ENCODE data around the gene KIAA1217.

Gene KIAA1217

DNA sequence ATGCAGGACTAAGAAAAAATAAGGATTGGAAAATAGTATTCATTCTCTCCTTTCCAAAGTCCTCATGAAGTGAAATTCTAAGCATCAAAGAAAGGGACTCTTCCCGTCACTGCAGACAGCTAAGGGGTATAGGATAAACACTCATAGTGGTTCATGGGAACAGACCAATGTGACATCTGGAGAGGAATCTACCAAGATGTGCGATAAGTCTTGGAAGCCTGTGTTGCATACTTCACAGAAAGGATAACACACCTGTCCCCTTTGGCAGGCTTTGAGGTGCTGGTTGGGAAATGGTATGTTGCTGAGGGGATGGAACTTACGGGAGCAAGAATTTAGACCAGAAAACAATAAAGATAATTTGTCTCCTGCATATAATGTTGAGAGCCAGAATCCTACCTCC lies 266.7 kb downstream of the KIAA1217 start:
- Histone ChIP-seq H4K8ac (ENCODE audit: low read depth, low read length) (no peak overlapping the region), H2BK12ac (ENCODE audit: low read length) (no peak overlapping the region), H2BK5ac (ENCODE audit: low read length) (no peak overlapping the region), H3K23ac (ENCODE audit: low read depth, low read length, poor library complexity) (no peak overlapping the region), H3K4ac (ENCODE audit: low read length) (no peak overlapping the region), H3K18ac (ENCODE audit: low read length) (no peak overlapping the region), H3K9ac (ENCODE audit: low read depth, low read length, poor library complexity) (no peak overlapping the region), H2BK120ac (ENCODE audit: low read depth, low read length) (no peak overlapping the region), H3K4me3 (ENCODE audit: low read length in 2 of 2) (no peak overlapping the region), H2AFZ (ENCODE audit: low read length) (no peak overlapping the region), H2AK5ac (ENCODE audit: low read depth, low read length) (no peak overlapping the region), H3K27me3 (ENCODE audit: control insufficient read depth in 3 of 3, insufficient read depth in 3 of 3, low read depth in 1 of 3, low read length in 3 of 3) (no peaks in the 10 kb centered on the region), H2BK15ac (ENCODE audit: low read length) (no peak overlapping the region), H4K91ac (ENCODE audit: low read depth, low read length, poor library complexity) (no peak overlapping the region), H3K36me3 (replicated peaks in 1 of 2; ENCODE audit: control insufficient read depth in 2 of 2, insufficient read depth in 2 of 2, low read length in 2 of 2) (peaks cover 0 to 2% of the 10 kb centered on the region in 2 donors), H3K4me1 (ENCODE audit: control insufficient read depth in 2 of 2, insufficient read depth in 1 of 2, low read depth in 1 of 2, low read length in 2 of 2) (no peaks in the 10 kb centered on the region), H3K14ac (ENCODE audit: low read length) (no peak overlapping the region), H3K4me2 (ENCODE audit: insufficient read depth, low read length, poor library complexity, severe bottlenecking) (no peak overlapping the region), H3K79me1 (ENCODE audit: low read depth, low read length) (no peaks in the 10 kb centered on the region), H3K9me3 (replicated peaks in 1 of 2; ENCODE audit: control insufficient read depth in 2 of 2, insufficient read depth in 1 of 2, low read depth in 1 of 2, low read length in 2 of 2) (peaks cover 0 to 3% of the 10 kb centered on the region in 2 donors), H3K27ac (replicated peaks; ENCODE audit: low read length) (no peak overlapping the region)
- DNase-seq (ENCODE audit: low spot score): no peak
- WGBS, 2 donors (ENCODE audit: extremely low coverage in 2 of 2, insufficient read length in 2 of 2, insufficient replicate concordance in 1 of 2): no CpG with 5 or more reads among the region's 3 CpGs

DNA sequence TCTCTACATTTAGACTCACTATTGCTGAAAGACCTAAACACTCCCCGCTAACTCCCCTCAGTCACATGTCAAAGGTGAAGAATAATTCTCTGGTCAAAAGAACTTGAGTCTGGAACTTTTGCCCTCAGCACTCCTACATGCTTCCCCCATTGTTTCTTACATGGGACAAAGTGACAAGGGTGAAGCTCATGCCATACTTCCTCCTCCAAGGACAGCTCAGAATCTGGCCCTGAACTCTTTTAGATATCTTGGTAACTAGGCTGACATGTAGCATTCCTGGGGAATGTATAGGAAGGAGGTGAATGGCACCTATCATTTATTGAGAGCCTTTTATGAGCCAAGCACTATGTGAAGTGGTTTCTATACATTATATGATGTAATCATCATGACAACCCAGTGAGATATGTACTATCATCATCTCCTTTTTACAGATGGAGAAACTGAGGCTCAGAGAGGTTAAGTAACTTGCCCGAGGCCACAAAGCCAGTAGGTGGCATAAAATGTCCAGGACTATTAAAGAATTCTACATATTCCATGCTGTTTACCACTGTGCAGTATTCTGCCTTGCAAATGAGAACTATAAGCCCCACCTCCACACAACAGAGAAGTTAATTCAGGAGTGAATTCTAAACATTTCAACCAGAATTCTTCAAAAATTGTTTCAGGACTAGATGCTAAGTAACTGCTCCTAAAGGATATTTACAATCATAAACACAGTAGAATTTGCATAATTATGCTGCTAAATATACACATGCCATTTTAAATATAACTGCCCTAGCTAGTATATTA lies 268.2 kb downstream of the KIAA1217 start:
- Histone ChIP-seq H3K4ac (ENCODE audit: low read length) (no peak overlapping the region), H3K27me3 (ENCODE audit: control insufficient read depth in 3 of 3, insufficient read depth in 3 of 3, low read depth in 1 of 3, low read length in 3 of 3) (no peaks in the 10 kb centered on the region), H3K4me3 (ENCODE audit: low read length in 2 of 2) (no peak overlapping the region), H2BK15ac (ENCODE audit: low read length) (no peak overlapping the region), H3K4me1 (ENCODE audit: control insufficient read depth in 2 of 2, insufficient read depth in 1 of 2, low read depth in 1 of 2, low read length in 2 of 2) (no peaks in the 10 kb centered on the region), H3K9me3 (replicated peaks in 1 of 2; ENCODE audit: control insufficient read depth in 2 of 2, insufficient read depth in 1 of 2, low read depth in 1 of 2, low read length in 2 of 2) (peaks cover 0 to 3% of the 10 kb centered on the region in 2 donors), H3K23ac (ENCODE audit: low read depth, low read length, poor library complexity) (no peak overlapping the region), H3K36me3 (replicated peaks in 1 of 2; ENCODE audit: control insufficient read depth in 2 of 2, insufficient read depth in 2 of 2, low read length in 2 of 2) (peaks cover 0 to 2% of the 10 kb centered on the region in 2 donors), H2AFZ (ENCODE audit: low read length) (no peak overlapping the region), H3K18ac (ENCODE audit: low read length) (no peak overlapping the region), H2AK5ac (ENCODE audit: low read depth, low read length) (no peak overlapping the region), H4K91ac (ENCODE audit: low read depth, low read length, poor library complexity) (no peak overlapping the region), H3K9ac (ENCODE audit: low read depth, low read length, poor library complexity) (no peak overlapping the region), H4K8ac (ENCODE audit: low read depth, low read length) (no peak overlapping the region), H3K27ac (replicated peaks; ENCODE audit: low read length) (no peak overlapping the region), H2BK5ac (ENCODE audit: low read length) (no peak overlapping the region), H2BK12ac (ENCODE audit: low read length) (no peak overlapping the region), H3K4me2 (ENCODE audit: insufficient read depth, low read length, poor library complexity, severe bottlenecking) (no peak overlapping the region), H2BK120ac (ENCODE audit: low read depth, low read length) (no peak overlapping the region), H3K14ac (ENCODE audit: low read length) (no peak overlapping the region), H3K79me1 (ENCODE audit: low read depth, low read length) (no peaks in the 10 kb centered on the region)
- WGBS, 2 donors (ENCODE audit: extremely low coverage in 2 of 2, insufficient read length in 2 of 2, insufficient replicate concordance in 1 of 2): no CpG with 5 or more reads among the region's 2 CpGs
- DNase-seq (ENCODE audit: low spot score): no peak

DNA sequence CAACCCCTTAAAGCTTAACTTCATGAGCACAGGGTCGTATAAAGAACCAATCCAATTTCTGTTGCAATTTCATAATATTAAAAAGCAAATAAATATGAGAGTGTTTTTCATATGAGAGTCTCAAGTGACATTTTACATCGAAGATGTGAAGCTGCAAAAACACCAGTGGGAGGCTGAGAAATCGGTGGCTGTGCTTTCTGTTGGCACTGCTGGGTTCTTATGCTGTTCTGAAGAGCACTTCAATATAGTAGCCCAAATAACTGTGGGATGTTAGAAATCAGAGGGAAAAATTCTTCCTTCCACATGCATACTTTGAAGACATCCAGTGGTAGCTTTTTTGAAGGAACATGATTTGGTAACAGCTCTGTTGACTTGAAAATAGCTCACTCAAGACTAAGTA lies 269.0 kb downstream of the KIAA1217 start:
- H3K4me3 ChIP-seq (ENCODE audit: low read length in 2 of 2): no peak overlapping the region
- peaks cover 0 to 3% of the 10 kb centered on the region in 2 donors for H3K9me3 ChIP-seq (replicated peaks in 1 of 2; ENCODE audit: control insufficient read depth in 2 of 2, insufficient read depth in 1 of 2, low read depth in 1 of 2, low read length in 2 of 2)
- peaks cover 0 to 2% of the 10 kb centered on the region in 2 donors for H3K36me3 ChIP-seq (replicated peaks in 1 of 2; ENCODE audit: control insufficient read depth in 2 of 2, insufficient read depth in 2 of 2, low read length in 2 of 2)
- no peak overlapping the region for H2AFZ ChIP-seq (ENCODE audit: low read length)
- no peak for DNase-seq (ENCODE audit: low spot score)
- H2AK5ac ChIP-seq (ENCODE audit: low read depth, low read length): no peak overlapping the region
- H3K4me1 ChIP-seq (ENCODE audit: control insufficient read depth in 2 of 2, insufficient read depth in 1 of 2, low read depth in 1 of 2, low read length in 2 of 2): no peaks in the 10 kb centered on the region
- H3K79me1 ChIP-seq (ENCODE audit: low read depth, low read length): no peaks in the 10 kb centered on the region
- H3K4ac ChIP-seq (ENCODE audit: low read length): no peak overlapping the region
- no peak overlapping the region for H3K18ac ChIP-seq (ENCODE audit: low read length)
- no peak overlapping the region for H2BK5ac ChIP-seq (ENCODE audit: low read length)
- H3K27me3 ChIP-seq (ENCODE audit: control insufficient read depth in 3 of 3, insufficient read depth in 3 of 3, low read depth in 1 of 3, low read length in 3 of 3): no peaks in the 10 kb centered on the region
- H2BK12ac ChIP-seq (ENCODE audit: low read length): no peak overlapping the region
- H4K91ac ChIP-seq (ENCODE audit: low read depth, low read length, poor library complexity): no peak overlapping the region
- H3K4me2 ChIP-seq (ENCODE audit: insufficient read depth, low read length, poor library complexity, severe bottlenecking): no peak overlapping the region
- H3K27ac ChIP-seq (replicated peaks; ENCODE audit: low read length): no peak overlapping the region
- no peak overlapping the region for H2BK120ac ChIP-seq (ENCODE audit: low read depth, low read length)
- no peak overlapping the region for H3K9ac ChIP-seq (ENCODE audit: low read depth, low read length, poor library complexity)
- H3K14ac ChIP-seq (ENCODE audit: low read length): no peak overlapping the region
- WGBS, 2 donors (ENCODE audit: extremely low coverage in 2 of 2, insufficient read length in 2 of 2, insufficient replicate concordance in 1 of 2): no CpG with 5 or more reads among the region's 3 CpGs
- no peak overlapping the region for H2BK15ac ChIP-seq (ENCODE audit: low read length)
- H4K8ac ChIP-seq (ENCODE audit: low read depth, low read length): no peak overlapping the region
- no peak overlapping the region for H3K23ac ChIP-seq (ENCODE audit: low read depth, low read length, poor library complexity)

DNA sequence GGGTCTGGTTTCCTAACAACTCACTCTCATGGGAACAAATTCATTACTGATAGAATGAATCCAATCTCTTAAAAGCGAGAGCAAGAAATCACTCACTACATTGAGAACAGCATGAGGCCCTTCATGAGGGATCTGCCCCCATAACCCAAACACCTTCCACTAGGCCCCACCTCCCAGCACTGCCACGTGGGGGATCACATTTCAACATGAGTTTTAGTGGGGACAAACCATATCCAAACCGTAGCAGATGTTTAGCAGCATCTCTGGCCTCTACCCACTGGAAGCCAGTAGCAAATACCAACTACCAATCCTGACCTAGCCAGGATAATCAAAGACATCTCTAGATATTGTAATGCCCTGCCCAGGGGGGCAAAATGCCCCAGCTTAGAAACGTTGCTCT lies 270.9 kb downstream of the KIAA1217 start:
- Histone ChIP-seq H2AFZ (ENCODE audit: low read length) (no peak overlapping the region), H3K14ac (ENCODE audit: low read length) (no peak overlapping the region), H2BK12ac (ENCODE audit: low read length) (no peak overlapping the region), H3K9ac (ENCODE audit: low read depth, low read length, poor library complexity) (no peak overlapping the region), H3K4me1 (ENCODE audit: control insufficient read depth in 2 of 2, insufficient read depth in 1 of 2, low read depth in 1 of 2, low read length in 2 of 2) (peaks cover 0 to 3% of the 10 kb centered on the region in 2 donors), H2BK5ac (ENCODE audit: low read length) (no peak overlapping the region), H3K4ac (ENCODE audit: low read length) (no peak overlapping the region), H3K79me1 (ENCODE audit: low read depth, low read length) (no peaks in the 10 kb centered on the region), H3K23ac (ENCODE audit: low read depth, low read length, poor library complexity) (no peak overlapping the region), H2AK5ac (ENCODE audit: low read depth, low read length) (no peak overlapping the region), H3K27ac (replicated peaks; ENCODE audit: low read length) (no peak overlapping the region), H2BK120ac (ENCODE audit: low read depth, low read length) (no peak overlapping the region), H3K18ac (ENCODE audit: low read length) (no peak overlapping the region), H4K8ac (ENCODE audit: low read depth, low read length) (no peak overlapping the region), H4K91ac (ENCODE audit: low read depth, low read length, poor library complexity) (no peak overlapping the region), H3K4me2 (ENCODE audit: insufficient read depth, low read length, poor library complexity, severe bottlenecking) (no peak overlapping the region), H3K27me3 (ENCODE audit: control insufficient read depth in 3 of 3, insufficient read depth in 3 of 3, low read depth in 1 of 3, low read length in 3 of 3) (no peaks in the 10 kb centered on the region), H3K36me3 (replicated peaks in 1 of 2; ENCODE audit: control insufficient read depth in 2 of 2, insufficient read depth in 2 of 2, low read length in 2 of 2) (no peaks in the 10 kb centered on the region), H3K4me3 (ENCODE audit: low read length in 2 of 2) (no peak overlapping the region), H2BK15ac (ENCODE audit: low read length) (no peak overlapping the region), H3K9me3 (replicated peaks in 1 of 2; ENCODE audit: control insufficient read depth in 2 of 2, insufficient read depth in 1 of 2, low read depth in 1 of 2, low read length in 2 of 2) (peaks cover 0 to 3% of the 10 kb centered on the region in 2 donors)
- no CpG with 5 or more reads among the region's 4 CpGs for WGBS, 2 donors (ENCODE audit: extremely low coverage in 2 of 2, insufficient read length in 2 of 2, insufficient replicate concordance in 1 of 2)
- DNase-seq (ENCODE audit: low spot score): no peak

Data from neuronal stem cell (in vitro differentiated cells).